Measurements from ENCODE around the gene MSRB1. TPM values are rescaled to one million over a fixed set of nuclear protein-coding genes. Genes with fewer than 3 reads are reported as not detected.

The MSRB1 gene
- total and polyA plus RNA-seq, 9 donors: 16.3 to 40.7 (median 29.0) TPM

- no peak for DNase-seq
- H3K9me3 ChIP-seq (replicated peaks; ENCODE audit: control insufficient read depth, low read depth, low read length): no peaks in the 10 kb centered on the region
- no peak overlapping the region for H3K27ac ChIP-seq (ENCODE audit: low read length)
- H3K36me3 ChIP-seq (ENCODE audit: control insufficient read depth, insufficient read depth, low read length): no peaks in the 10 kb centered on the region
- WGBS (ENCODE audit: insufficient coverage): 5% methylated on average over 21 of the region's 22 CpGs
- H3K4me1 ChIP-seq (ENCODE audit: control insufficient read depth, insufficient read depth, low read length): peaks cover 11% of the 10 kb centered on the region
- H3K27me3 ChIP-seq (ENCODE audit: control insufficient read depth, insufficient read depth, low read length): peaks cover 89% of the 10 kb centered on the region
- H3K4me3 ChIP-seq (ENCODE audit: low read length): no peak overlapping the region
Observed at GRCh38 chr16:1917056-1917664, 25.8 kb downstream of the MSRB1 start.

GRCh38 chr16:1916640-1916990 lies 26.4 kb downstream of the MSRB1 start:
- no peaks in the 10 kb centered on the region for H3K9me3 ChIP-seq (replicated peaks; ENCODE audit: control insufficient read depth, low read depth, low read length)
- H3K4me3 ChIP-seq (ENCODE audit: low read length): no peak overlapping the region
- H3K4me1 ChIP-seq (ENCODE audit: control insufficient read depth, insufficient read depth, low read length): peaks cover 11% of the 10 kb centered on the region
- H3K27me3 ChIP-seq (ENCODE audit: control insufficient read depth, insufficient read depth, low read length): peaks cover 84% of the 10 kb centered on the region
- no peak for DNase-seq
- no peak overlapping the region for H3K27ac ChIP-seq (ENCODE audit: low read length)
- no peaks in the 10 kb centered on the region for H3K36me3 ChIP-seq (ENCODE audit: control insufficient read depth, insufficient read depth, low read length)
- WGBS (ENCODE audit: insufficient coverage): 0% methylated on average over 5 of the region's 5 CpGs

GRCh38 chr16:1915732-1916639 lies 27.0 kb downstream of the MSRB1 start:
- 59% methylated on average over 23 of the region's 25 CpGs for WGBS (ENCODE audit: insufficient coverage)
- Histone ChIP-seq H3K9me3 (replicated peaks; ENCODE audit: control insufficient read depth, low read depth, low read length) (no peaks in the 10 kb centered on the region), H3K36me3 (ENCODE audit: control insufficient read depth, insufficient read depth, low read length) (no peaks in the 10 kb centered on the region), H3K4me3 (ENCODE audit: low read length) (no peak overlapping the region), H3K27me3 (ENCODE audit: control insufficient read depth, insufficient read depth, low read length) (peaks cover 78% of the 10 kb centered on the region), H3K27ac (ENCODE audit: low read length) (no peak overlapping the region), H3K4me1 (ENCODE audit: control insufficient read depth, insufficient read depth, low read length) (peaks cover 11% of the 10 kb centered on the region)
- DNase-seq: no peak

- no peak overlapping the region for H3K4me3 ChIP-seq (ENCODE audit: low read length)
- H3K27ac ChIP-seq (ENCODE audit: low read length): no peak overlapping the region
- WGBS (ENCODE audit: insufficient coverage): 24% methylated on average over 3 of the region's 8 CpGs
- H3K27me3 ChIP-seq (ENCODE audit: control insufficient read depth, insufficient read depth, low read length): peaks cover 68% of the 10 kb centered on the region
- DNase-seq: no peak
- H3K4me1 ChIP-seq (ENCODE audit: control insufficient read depth, insufficient read depth, low read length): peaks cover 11% of the 10 kb centered on the region
- H3K36me3 ChIP-seq (ENCODE audit: control insufficient read depth, insufficient read depth, low read length): no peaks in the 10 kb centered on the region
- no peaks in the 10 kb centered on the region for H3K9me3 ChIP-seq (replicated peaks; ENCODE audit: control insufficient read depth, low read depth, low read length)
Observed at GRCh38 chr16:1914988-1915387, 28.0 kb downstream of the MSRB1 start.

GRCh38 chr16:1914084-1914608 lies 28.9 kb downstream of the MSRB1 start:
- no peaks in the 10 kb centered on the region for H3K9me3 ChIP-seq (replicated peaks; ENCODE audit: control insufficient read depth, low read depth, low read length)
- peaks cover 8% of the 10 kb centered on the region for H3K4me1 ChIP-seq (ENCODE audit: control insufficient read depth, insufficient read depth, low read length)
- no peaks in the 10 kb centered on the region for H3K36me3 ChIP-seq (ENCODE audit: control insufficient read depth, insufficient read depth, low read length)
- WGBS (ENCODE audit: insufficient coverage): 25% methylated on average over 9 of the region's 15 CpGs
- no peak overlapping the region for H3K27ac ChIP-seq (ENCODE audit: low read length)
- peaks cover 62% of the 10 kb centered on the region for H3K27me3 ChIP-seq (ENCODE audit: control insufficient read depth, insufficient read depth, low read length)
- no peak overlapping the region for H3K4me3 ChIP-seq (ENCODE audit: low read length)
- no peak for DNase-seq

- no peak overlapping the region for H3K4me3 ChIP-seq (ENCODE audit: low read length)
- 37% methylated on average over 6 of the region's 21 CpGs for WGBS (ENCODE audit: insufficient coverage)
Observed at GRCh38 chr16:1913327-1914083, 29.5 kb downstream of the MSRB1 start.

GRCh38 chr16:1912215-1912543 lies 30.8 kb downstream of the MSRB1 start:
- Histone ChIP-seq H3K4me1 (ENCODE audit: control insufficient read depth, insufficient read depth, low read length) (peaks cover 2% of the 10 kb centered on the region), H3K4me3 (ENCODE audit: low read length) (no peak overlapping the region), H3K36me3 (ENCODE audit: control insufficient read depth, insufficient read depth, low read length) (no peaks in the 10 kb centered on the region), H3K27ac (ENCODE audit: low read length) (no peak overlapping the region), H3K27me3 (ENCODE audit: control insufficient read depth, insufficient read depth, low read length) (peaks cover 63% of the 10 kb centered on the region), H3K9me3 (replicated peaks; ENCODE audit: control insufficient read depth, low read depth, low read length) (no peaks in the 10 kb centered on the region)
- no peak for DNase-seq
- 79% methylated on average over 16 of the region's 17 CpGs for WGBS (ENCODE audit: insufficient coverage)

More at GRCh38 chr16:1913327-1914083, 29.5 kb downstream of the MSRB1 start:
- H3K4me1 ChIP-seq (ENCODE audit: control insufficient read depth, insufficient read depth, low read length): peaks cover 5% of the 10 kb centered on the region
- no peaks in the 10 kb centered on the region for H3K9me3 ChIP-seq (replicated peaks; ENCODE audit: control insufficient read depth, low read depth, low read length)
- H3K27ac ChIP-seq (ENCODE audit: low read length): no peak overlapping the region
- no peaks in the 10 kb centered on the region for H3K36me3 ChIP-seq (ENCODE audit: control insufficient read depth, insufficient read depth, low read length)
- no peak for DNase-seq
- H3K27me3 ChIP-seq (ENCODE audit: control insufficient read depth, insufficient read depth, low read length): peaks cover 62% of the 10 kb centered on the region

GRCh38 chr16:1911467-1912214 lies 31.4 kb downstream of the MSRB1 start:
- WGBS (ENCODE audit: insufficient coverage): 91% methylated on average over 59 of the region's 59 CpGs
- Histone ChIP-seq H3K27me3 (ENCODE audit: control insufficient read depth, insufficient read depth, low read length) (peaks cover 63% of the 10 kb centered on the region), H3K36me3 (ENCODE audit: control insufficient read depth, insufficient read depth, low read length) (no peaks in the 10 kb centered on the region), H3K4me3 (ENCODE audit: low read length) (no peak overlapping the region), H3K4me1 (ENCODE audit: control insufficient read depth, insufficient read depth, low read length) (peaks cover 2% of the 10 kb centered on the region), H3K27ac (ENCODE audit: low read length) (no peak overlapping the region), H3K9me3 (replicated peaks; ENCODE audit: control insufficient read depth, low read depth, low read length) (no peaks in the 10 kb centered on the region)
- DNase-seq: no peak

GRCh38 chr16:1909561-1910231 lies 33.3 kb downstream of the MSRB1 start:
- Histone ChIP-seq H3K4me1 (ENCODE audit: control insufficient read depth, insufficient read depth, low read length) (peaks cover 2% of the 10 kb centered on the region), H3K36me3 (ENCODE audit: control insufficient read depth, insufficient read depth, low read length) (no peaks in the 10 kb centered on the region), H3K27ac (ENCODE audit: low read length) (no peak overlapping the region), H3K9me3 (replicated peaks; ENCODE audit: control insufficient read depth, low read depth, low read length) (no peaks in the 10 kb centered on the region), H3K4me3 (ENCODE audit: low read length) (no peak overlapping the region), H3K27me3 (ENCODE audit: control insufficient read depth, insufficient read depth, low read length) (peaks cover 58% of the 10 kb centered on the region)
- 54% methylated on average over 10 of the region's 18 CpGs for WGBS (ENCODE audit: insufficient coverage)
- DNase-seq: no peak
